ENCODE data around the gene RNF207.

Gene RNF207

DNA sequence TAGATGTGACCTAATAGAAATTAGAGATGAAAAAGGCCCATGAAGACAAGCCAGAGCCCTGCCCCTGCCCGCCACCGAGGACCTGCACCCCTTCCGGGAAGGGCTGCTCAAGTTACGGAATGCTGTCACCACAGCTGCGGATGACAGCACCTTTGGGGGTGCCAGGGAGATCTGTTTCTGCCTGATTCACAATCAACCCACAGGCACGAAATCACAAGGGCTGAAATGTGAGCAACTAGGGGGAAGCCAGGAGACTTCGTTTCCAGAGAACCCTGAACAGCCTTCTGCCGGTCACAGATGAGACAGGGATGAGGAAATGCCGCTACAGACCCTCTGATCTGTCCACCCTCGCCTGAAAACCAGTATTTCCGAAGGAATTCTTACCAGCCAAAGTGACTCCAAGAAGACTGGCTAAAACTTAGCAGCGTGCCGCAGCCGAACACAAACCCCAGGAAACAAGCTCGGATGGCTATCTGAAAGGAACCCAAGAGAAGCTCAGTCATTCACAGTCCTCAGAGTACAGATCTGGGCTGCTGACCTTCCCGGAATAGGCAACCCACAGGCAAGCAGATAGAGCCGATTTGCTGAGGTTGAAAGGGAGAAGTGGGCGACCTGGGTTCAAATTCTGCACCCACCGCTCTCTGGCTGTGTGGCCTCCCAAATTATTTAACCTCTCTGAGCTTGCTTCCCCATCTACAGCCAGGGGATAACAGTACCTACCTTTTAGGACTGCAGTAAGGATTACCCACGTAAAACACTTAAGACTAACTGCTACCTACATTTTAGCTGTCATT lies 28.8 kb downstream of the RNF207 start:
- DNase-seq (ENCODE audit: extremely low read depth, insufficient read length): no peak
- peaks cover 11% of the 10 kb centered on the region for H3K36me3 ChIP-seq (ENCODE audit: control insufficient read depth, insufficient read depth, low read length)
- TF ChIP-seq, protein P1, sequence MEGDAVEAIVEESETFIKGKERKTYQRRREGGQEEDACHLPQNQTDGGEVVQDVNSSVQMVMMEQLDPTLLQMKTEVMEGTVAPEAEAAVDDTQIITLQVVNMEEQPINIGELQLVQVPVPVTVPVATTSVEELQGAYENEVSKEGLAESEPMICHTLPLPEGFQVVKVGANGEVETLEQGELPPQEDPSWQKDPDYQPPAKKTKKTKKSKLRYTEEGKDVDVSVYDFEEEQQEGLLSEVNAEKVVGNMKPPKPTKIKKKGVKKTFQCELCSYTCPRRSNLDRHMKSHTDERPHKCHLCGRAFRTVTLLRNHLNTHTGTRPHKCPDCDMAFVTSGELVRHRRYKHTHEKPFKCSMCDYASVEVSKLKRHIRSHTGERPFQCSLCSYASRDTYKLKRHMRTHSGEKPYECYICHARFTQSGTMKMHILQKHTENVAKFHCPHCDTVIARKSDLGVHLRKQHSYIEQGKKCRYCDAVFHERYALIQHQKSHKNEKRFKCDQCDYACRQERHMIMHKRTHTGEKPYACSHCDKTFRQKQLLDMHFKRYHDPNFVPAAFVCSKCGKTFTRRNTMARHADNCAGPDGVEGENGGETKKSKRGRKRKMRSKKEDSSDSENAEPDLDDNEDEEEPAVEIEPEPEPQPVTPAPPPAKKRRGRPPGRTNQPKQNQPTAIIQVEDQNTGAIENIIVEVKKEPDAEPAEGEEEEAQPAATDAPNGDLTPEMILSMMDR (IDR thresholded peaks at IDR 0.05; ENCODE audit: insufficient read depth, low read length, poor library complexity, severe bottlenecking): no peak
- no peaks in the 10 kb centered on the region; the same call in 1 of the 2 replicates for H3K27me3 ChIP-seq (replicated peaks; ENCODE audit: control insufficient read depth, insufficient read depth, low read length)
- peak overlapping the region; percentile 88 for H3K4me3 ChIP-seq (replicated peaks; ENCODE audit: low read depth, low read length)

DNA sequence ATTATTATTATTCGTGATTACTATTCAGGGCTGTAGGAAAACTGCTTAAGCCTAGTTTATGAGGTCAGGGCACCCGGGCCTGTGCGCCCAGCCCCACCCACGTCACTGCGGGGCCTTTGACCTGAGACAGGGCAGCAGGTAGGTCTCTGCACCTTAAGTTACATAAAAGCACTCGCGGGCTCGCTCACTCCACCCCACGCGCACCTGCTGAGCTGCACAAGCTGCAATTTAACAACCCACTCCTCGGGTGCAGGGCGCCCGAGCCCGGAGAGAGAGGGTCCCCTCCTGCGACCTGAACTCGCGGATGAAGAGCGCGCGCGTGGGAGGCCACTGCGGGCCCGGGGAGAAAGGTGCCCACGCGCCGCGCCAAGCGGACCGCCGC lies 29.4 kb downstream of the RNF207 start:
- TF ChIP-seq, protein P1 (IDR thresholded peaks at IDR 0.05; ENCODE audit: insufficient read depth, low read length, poor library complexity, severe bottlenecking): no peak
- DNase-seq (ENCODE audit: extremely low read depth, insufficient read length): peak; percentile 50
- Histone ChIP-seq H3K36me3 (ENCODE audit: control insufficient read depth, insufficient read depth, low read length) (peaks cover 11% of the 10 kb centered on the region), H3K4me3 (replicated peaks; ENCODE audit: low read depth, low read length) (peak overlapping the region; percentile 88), H3K27me3 (replicated peaks; ENCODE audit: control insufficient read depth, insufficient read depth, low read length) (no peaks in the 10 kb centered on the region; the same call in none of the 2 replicates)

DNA sequence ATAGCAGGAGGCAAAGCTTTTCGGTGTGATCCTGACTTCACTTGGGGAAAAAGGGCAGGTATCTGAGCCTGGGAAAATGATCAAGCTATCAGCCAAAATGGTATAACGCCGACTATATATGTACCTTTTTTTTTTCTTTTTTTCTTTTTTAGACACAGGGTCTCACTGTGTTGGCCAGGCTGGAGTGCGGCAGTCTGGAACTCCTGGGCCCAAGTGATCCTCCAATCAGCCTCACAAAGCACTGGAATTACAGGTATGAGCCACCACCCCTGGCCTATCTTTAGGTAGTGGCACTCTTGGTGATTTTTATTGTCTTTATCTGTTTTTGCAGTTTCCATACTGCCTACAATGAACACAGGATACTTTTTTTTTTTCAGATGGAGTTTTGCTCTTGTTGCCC lies 31.2 kb downstream of the RNF207 start:
- no peak for DNase-seq (ENCODE audit: extremely low read depth, insufficient read length)
- TF ChIP-seq, protein P1 (IDR thresholded peaks at IDR 0.05; ENCODE audit: insufficient read depth, low read length, poor library complexity, severe bottlenecking): no peak

DNA sequence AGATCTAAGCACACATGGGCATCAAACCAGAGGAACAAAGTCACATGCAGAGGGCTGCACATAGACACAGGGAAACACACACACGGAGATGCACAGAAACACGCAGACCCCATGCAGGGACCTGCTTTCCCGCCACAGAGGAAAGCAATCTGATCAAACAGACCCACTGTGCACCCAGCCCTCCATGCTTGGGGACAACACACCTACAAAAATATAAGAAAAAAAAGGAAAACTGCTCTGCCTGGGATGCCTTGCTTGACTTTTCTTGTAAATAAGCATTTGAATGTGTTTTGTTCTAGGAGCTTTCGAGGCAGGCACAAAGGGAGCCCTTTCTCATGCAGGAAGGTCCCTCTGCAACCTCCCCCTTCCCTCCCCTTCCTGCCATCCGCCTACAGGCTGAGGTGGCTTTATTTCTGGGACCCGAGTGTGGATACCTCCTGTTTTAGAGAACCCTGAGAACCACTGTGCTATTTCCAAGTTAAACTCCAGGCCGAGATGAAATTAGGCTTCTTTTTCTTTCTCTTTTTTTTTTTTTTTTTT lies 33.4 kb downstream of the RNF207 start:
- Histone ChIP-seq H3K36me3 (ENCODE audit: control insufficient read depth, insufficient read depth, low read length) (no peaks in the 10 kb centered on the region), H3K4me3 (replicated peaks; ENCODE audit: low read depth, low read length) (no peak overlapping the region), H3K27me3 (replicated peaks; ENCODE audit: control insufficient read depth, insufficient read depth, low read length) (peaks cover 8% of the 10 kb centered on the region)
- no peak for DNase-seq (ENCODE audit: extremely low read depth, insufficient read length)
- TF ChIP-seq, protein P1 (IDR thresholded peaks at IDR 0.05; ENCODE audit: insufficient read depth, low read length, poor library complexity, severe bottlenecking): no peak

More for the DNA sequence above, 31.2 kb downstream of the RNF207 start:
- Histone ChIP-seq H3K4me3 (replicated peaks; ENCODE audit: low read depth, low read length) (no peak overlapping the region), H3K27me3 (replicated peaks; ENCODE audit: control insufficient read depth, insufficient read depth, low read length) (peaks cover 4% of the 10 kb centered on the region), H3K36me3 (ENCODE audit: control insufficient read depth, insufficient read depth, low read length) (peaks cover 2% of the 10 kb centered on the region; the same call in 1 of the 2 replicates)

DNA sequence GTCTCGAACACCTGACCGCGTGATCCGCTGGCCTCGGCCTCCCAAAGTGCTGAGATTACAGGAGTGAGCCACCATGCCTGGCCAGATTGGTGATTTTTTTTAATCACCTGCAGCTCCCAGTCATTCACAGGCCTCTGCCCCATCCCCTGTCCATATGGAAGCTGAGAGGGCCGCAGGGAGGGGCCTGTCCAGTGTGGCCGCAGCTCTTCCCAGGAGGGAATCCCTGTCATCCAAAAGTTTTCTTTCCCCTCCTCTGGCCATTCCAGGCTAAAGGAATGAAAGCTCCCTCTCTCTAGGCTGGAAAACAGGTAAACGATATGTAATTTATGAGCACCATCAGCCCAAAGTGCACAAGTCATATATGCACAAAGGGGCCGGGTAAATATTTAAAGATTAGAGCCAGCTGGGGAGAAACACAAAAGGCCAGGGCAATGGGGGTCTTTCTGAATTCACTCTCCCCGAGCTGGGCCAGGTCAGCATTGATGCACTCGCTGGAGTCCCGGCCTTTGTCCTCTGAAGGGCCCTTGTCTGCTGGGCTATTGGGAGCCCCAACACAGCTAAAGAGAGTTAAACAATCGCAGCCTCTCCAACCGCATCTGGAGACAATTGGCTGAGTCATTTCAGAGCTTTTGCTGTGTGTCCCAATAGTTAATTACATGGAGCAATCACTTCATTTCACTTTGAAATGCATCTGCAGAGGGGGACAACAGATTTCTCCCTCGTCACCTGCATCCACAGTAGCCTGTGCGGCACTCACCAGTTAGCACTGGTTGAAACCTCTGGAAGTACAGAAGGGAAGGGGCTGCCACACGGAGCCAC lies 34.2 kb downstream of the RNF207 start:
- H3K4me3 ChIP-seq (replicated peaks; ENCODE audit: low read depth, low read length): no peak overlapping the region
- TF ChIP-seq, protein P1 (IDR thresholded peaks at IDR 0.05; ENCODE audit: insufficient read depth, low read length, poor library complexity, severe bottlenecking): no peak
- H3K27me3 ChIP-seq (replicated peaks; ENCODE audit: control insufficient read depth, insufficient read depth, low read length): peaks cover 10% of the 10 kb centered on the region
- no peaks in the 10 kb centered on the region for H3K36me3 ChIP-seq (ENCODE audit: control insufficient read depth, insufficient read depth, low read length)
- no peak for DNase-seq (ENCODE audit: extremely low read depth, insufficient read length)
